Measurements from ENCODE around the gene DBNL.

The DBNL gene

GRCh38 chr7:44043902-44044301 lies 600 bp upstream of the DBNL start:
- DNase-seq, result no peak

DNA sequence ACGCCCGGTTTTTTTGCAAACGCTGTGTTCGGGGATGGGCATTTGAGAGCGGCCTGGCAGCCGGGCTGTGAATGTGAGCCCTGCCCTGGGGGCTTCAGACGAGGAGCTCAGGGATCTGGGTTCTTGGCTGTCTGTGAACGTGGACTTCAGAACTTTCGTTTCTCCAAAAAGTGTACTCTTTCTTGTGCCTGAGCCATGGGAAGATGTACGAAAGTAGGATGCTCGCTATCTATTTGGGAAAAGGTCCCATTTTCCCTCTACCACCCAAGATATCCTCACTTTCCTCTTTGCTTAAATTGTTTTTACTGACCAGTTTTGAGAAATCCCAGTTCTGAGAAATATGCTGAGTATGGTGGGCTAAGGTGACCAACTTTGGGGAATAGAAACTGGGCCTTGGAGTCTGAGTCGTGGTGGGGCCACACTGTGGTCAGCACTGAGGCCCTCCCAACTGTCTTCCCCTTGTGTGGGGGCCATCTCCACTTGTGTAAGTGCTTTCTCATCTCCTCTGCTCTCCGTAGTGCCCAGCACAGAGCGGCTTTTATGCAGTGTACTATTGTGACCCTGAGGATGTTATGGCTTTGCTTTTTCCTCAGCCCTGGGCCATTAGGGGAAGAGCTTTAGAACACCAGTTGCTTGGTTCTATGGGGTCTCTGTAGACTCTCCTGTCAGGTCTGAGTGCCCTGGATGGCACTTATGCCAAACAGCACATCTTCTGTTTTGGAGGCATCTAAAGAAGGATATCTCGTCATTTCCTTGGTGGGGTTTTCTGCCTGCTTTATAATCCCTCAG lies 918 bp downstream of the DBNL start:
- DNase-seq, result peak in 1 of 2 experiments; percentile 30

DNA sequence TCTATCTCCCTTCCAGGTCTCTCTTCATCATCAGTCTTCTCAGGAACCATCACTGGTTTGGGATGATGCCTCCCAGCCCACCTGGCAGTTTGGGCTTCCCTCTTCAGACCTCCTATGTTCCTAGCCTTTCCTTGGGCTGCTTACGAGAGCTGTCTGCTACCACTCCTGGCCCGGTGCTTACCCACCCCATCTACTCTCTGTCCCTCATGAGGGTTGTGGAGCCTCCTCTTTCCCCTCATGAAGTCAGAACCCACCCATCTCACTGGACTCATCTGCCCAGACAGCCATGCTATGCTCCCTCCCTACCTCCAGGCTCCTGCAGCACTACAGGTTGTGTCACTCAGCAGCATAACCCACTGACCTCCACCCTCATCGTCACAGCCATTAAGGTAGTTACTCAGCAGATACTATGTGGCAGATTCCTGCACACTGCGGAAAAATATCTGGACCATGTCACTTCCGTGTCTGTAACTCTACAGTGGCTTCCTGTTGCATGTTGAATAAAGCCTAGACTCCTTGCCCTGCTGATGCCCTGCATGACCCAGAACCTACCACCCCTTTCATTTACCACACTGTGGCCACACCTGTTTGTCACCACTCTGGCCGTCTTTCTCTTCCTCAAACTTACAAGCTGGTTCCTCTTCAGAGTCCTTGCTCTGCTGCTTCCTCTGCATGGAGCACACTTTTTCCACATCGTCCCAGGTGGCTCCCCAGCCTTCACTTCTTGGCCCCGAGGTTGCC lies 2.0 kb downstream of the DBNL start:
- peak in 1 of 2 experiments; percentile 47 for DNase-seq

DNA sequence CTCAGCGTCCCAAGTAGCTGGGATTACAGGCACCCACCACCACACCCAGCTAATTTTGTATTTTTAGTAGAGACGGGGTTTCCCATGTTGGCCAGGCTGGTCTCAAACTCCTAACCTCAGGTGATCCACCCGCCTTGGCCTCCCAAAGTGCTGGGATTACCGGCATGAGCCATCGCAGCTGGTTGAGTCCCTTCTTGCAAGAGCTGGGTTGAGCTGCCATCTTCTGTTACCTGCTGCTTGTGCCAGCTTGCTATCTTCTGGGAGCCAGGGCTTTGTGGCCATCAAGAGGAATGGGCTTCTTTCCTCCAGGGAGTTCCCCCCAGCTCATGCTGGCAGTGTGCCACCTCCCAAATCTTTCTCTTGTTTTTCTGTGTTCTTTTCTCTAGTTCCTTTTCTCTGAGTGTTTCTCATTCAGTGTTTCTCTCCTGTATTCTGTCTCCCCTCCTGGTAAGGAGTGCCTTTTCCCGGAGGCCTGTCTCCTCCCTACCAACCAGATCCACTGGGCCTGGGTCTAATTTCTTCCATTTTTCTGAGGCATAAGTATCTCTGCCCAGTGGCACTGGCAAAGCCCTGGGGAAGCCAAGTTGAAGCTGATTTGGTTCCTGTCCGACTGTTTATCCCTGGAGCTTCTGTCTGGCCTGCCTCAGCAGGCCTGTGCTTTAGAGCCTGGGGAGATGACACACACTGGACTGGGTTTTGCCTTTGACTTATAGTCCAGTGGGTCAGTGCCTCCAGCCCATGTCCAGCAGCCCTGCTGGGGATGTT lies 3.7 kb downstream of the DBNL start:
- DNase-seq, result peak in 1 of 2 experiments; percentile 12

GRCh38 chr7:44050121-44050914 lies 5.8 kb downstream of the DBNL start:
- peak in 1 of 2 experiments; percentile 12 for DNase-seq

DNA sequence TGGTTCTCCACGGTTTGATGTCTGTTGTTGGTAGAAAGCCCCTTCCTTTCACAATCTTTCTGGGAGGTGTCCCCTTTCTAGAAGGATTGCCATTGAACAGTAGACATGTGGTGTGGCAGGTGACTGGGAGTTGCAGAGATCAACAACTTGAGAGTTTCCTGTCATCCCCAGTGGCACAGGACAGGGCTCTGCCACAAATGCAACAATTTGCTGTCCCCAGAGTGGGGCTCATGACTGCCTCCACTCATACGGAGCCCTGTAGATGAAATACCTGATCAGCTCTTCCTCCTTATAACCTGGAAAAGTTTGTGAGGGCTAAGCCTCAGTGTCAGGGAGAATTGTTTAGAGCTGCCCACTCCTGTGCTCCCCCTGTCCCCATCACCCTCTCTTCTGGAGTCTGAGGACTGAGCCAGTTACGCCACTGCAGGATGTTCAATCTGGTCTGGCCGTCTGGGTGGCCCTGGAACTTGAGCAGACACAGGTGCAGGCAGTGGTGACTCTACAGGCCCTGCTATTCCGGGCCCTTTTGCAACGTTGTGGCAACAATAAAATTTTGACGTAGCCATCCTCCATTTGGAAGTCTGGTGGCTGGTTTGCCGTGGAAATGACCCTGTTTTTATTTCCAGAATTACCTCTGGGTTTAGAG lies 6.5 kb downstream of the DBNL start:
- peak in 1 of 2 experiments; percentile 9 for DNase-seq

GRCh38 chr7:44051611-44052220 lies 7.2 kb downstream of the DBNL start:
- peak in 1 of 2 experiments; percentile 12 for DNase-seq

GRCh38 chr7:44052771-44053365 lies 8.4 kb downstream of the DBNL start:
- peak in 1 of 2 experiments; percentile 12 for DNase-seq

DNA sequence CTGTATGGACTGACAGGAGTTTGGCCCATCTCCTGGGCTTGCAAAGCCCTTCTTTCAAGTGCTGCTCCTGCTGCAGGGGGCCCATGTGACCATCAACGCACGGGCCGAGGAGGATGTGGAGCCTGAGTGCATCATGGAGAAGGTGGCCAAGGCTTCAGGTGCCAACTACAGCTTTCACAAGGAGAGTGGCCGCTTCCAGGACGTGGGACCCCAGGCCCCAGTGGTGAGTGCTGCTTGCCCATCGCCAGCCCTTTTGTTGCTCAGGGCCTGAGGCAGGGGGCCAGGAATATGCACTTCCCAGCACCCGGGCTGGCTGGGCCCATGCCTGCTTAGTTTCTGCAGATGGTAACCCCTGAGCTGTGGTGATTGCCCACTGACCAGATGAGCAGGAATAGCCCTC lies 12.2 kb downstream of the DBNL start:
- no peak for DNase-seq

DNA sequence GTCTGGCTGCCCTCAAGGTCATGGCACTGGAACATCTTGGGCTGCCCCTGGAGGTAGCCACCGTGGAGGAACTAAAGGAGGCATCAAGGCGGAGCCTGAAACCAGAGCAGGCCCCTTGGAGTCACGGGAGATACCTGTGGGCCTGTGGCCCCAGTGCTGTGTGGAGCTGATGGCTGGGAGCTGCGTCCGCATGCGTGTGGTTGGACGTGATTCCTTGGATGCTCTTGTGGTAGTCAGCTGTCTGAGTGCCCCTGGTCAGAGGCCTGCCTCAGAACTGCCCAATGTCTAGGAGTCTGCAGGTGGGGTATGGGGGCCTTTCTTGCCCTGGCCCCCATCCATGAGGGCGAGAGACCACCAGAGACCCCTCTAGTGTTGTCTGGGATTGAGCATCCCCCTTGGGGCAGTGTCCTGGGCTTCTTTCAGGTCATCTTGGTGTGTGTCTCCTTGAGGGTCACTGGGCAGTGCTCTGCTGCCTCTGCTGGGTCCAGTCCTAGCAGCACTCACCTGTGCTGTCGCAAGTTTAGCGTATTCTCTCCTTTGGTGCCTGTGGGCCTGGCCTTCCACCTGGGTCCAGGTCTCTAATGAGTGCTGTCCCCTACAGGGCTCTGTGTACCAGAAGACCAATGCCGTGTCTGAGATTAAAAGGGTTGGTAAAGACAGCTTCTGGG lies 12.8 kb downstream of the DBNL start:
- DNase-seq, result no peak

DNA sequence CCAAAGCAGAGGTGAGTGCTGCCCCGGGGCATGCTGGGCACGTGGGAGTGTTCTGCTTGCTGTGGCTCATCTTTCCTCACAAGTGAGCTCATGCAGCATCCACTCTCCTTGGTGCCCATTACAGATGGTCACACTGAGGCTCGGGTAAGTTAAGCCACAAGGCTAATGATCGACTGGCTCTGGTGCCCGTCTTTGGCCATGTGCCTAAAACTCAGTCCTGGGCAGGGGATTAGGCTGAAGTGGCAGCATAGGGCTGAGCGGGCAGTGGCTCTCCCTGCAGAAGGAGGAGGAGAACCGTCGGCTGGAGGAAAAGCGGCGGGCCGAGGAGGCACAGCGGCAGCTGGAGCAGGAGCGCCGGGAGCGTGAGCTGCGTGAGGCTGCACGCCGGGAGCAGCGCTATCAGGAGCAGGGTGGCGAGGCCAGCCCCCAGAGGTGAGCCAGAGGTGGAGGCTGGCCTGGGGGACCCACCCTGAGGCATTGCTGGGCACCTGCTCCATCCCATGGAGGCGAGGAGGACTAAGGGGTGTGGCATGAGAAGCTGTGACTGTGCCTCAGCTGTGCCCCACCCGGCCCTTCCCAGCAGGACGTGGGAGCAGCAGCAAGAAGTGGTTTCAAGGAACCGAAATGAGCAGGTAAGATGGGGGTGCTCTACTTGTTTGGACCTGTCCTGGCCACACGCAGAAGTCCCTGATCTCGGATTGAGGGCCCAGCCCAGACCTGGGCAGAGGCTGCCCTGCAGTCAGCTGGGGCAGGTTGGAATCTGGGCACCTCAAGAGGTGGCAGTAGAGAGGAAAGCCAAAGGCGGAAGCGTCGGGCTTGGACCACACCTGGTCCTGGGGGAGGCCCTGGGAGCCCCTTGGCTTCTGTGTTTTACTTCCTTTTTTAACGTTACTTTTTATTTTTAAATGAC lies 13.6 kb downstream of the DBNL start:
- DNase-seq, result no peak

DNA sequence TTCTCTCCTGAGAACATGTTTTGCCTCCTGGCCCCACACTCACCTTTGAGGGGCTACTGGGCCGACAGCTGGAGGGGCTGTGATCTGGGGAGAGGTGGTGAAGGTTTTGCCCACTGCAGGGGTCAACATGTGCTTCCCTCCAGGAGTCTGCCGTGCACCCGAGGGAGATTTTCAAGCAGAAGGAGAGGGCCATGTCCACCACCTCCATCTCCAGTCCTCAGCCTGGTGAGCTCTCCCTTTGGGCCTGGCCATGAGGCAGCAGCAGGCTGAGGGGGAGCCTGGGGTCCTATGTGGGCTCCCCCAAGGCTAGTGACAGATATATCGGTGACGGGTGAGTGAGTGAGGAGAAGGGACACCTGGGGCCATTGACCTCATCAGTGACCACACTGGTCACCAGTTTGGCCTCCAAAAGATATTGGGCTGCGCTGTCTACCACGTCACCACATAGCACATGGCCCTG lies 14.3 kb downstream of the DBNL start:
- DNase-seq, result no peak

DNA sequence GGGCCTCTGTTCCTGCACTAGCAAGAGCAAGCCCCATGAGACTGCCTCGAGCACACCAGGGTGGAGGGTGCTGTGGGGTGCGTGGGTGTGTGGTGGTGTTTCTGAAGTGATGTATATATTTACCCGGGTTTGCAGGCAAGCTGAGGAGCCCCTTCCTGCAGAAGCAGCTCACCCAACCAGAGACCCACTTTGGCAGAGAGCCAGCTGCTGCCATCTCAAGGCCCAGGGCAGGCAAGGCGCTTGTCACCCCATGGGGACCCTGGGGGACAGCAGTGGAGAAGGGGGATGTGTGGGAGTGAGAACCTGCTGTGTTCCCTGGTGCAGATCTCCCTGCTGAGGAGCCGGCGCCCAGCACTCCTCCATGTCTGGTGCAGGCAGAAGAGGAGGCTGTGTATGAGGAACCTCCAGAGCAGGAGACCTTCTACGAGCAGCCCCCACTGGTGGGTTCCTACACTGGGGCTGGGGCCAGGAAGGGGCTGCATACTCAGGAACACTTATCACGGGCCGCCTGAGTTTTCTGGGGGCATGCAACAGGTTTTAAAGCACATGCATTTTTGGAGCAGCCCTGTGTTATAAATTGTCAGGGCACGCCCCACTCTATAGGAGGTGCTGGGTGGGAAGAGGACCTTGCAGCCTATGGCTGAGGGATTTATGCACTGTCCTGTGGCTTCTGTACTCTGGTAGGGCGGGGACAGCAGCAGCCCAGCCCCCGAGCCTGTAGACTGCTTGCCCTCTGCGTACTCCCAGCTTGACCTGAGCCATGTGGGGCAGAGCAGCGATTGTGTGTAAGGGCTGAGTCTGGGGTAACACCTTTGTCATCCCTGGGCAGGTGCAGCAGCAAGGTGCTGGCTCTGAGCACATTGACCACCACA lies 15.0 kb downstream of the DBNL start:
- no peak for DNase-seq

- no peak for DNase-seq
Measured at GRCh38 chr7:44060091-44060947, 15.8 kb downstream of the DBNL start.

DNA sequence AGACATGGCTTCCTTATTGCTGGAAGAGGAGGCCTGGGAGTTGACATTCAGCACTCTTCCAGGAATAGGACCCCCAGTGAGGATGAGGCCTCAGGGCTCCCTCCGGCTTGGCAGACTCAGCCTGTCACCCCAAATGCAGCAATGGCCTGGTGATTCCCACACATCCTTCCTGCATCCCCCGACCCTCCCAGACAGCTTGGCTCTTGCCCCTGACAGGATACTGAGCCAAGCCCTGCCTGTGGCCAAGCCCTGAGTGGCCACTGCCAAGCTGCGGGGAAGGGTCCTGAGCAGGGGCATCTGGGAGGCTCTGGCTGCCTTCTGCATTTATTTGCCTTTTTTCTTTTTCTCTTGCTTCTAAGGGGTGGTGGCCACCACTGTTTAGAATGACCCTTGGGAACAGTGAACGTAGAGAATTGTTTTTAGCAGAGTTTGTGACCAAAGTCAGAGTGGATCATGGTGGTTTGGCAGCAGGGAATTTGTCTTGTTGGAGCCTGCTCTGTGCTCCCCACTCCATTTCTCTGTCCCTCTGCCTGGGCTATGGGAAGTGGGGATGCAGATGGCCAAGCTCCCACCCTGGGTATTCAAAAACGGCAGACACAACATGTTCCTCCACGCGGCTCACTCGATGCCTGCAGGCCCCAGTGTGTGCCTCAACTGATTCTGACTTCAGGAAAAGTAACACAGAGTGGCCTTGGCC lies 16.6 kb downstream of the DBNL start:
- no peak for DNase-seq

DNA sequence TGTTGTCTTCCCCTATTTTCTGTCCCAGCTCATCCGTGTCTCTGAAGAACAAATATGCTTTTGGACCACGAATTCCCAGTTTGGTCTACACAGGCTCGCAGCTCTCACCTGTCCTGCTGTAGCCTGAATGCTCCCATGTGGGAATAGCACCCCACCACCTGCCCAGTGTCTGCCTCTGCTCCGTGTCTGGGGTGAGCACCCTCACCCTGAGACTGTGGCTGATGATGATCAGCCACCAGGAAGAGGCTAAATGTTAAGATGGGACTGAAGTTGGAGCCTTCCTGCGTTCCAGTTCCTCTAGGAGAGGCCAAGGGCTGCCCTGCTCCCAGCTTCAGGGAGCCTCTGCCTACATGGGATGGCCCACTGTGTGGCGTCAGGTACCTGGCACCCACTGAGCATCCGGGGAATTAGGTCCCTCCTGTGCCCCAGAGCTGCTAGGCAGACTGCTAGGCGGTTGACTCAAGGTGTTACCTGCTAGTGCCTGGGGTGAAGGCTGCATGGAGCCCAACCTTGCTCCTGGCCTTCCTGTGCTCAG lies 17.2 kb downstream of the DBNL start:
- no peak for DNase-seq

Data from activated T-cell treated with anti-CD3 and anti-CD28 coated beads, Interleukin-2, amount 50 U/mL, for 48 hours (primary cell).